GM21528 (cell line): Measurements from ENCODE around the gene TAS2R60.
A peak's percentile ranks its signal among the peaks of the same experiment; 100 is the strongest.
"Not testable (repeated sequence)": the region's sequence is repeated elsewhere in the genome, so short reads cannot be mapped to it uniquely, and the experiment has no call there.

ENCODE experiments used
- ATAC-seq: cut with Tn5 transposase; IDR thresholded peaks from one replicate; pipeline ENCODE4 v1.9.1; 2021; ENCODE audit warnings: mild to moderate bottlenecking, moderate library complexity; ENCODE audit not compliant: unreplicated experiment, low FRiP score

TAS2R60 gene

DNA sequence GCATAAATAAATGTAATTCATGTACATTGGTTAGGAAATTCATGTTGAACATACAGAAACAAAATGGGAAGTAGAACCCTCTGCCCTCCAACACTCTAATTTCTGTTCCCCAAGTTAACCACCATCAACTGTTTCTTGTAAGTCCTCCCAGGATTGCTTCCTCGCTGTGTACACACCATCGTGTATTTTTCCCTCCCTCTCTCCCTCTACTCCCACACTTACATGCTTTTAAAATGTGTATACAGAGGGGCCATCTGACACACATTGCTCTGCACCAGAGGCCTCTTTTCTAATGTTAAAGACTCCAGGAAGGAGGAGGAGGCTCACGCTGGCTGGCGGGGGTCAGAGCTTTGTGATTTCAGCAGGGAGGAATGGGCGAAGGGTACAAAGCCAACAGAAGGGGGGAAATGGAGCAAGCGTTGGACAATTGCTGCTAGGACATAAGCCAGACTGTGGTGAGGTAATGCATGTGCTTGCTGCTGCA lies 32.7 kb upstream of the TAS2R60 start:
- ATAC-seq, result no peak

DNA sequence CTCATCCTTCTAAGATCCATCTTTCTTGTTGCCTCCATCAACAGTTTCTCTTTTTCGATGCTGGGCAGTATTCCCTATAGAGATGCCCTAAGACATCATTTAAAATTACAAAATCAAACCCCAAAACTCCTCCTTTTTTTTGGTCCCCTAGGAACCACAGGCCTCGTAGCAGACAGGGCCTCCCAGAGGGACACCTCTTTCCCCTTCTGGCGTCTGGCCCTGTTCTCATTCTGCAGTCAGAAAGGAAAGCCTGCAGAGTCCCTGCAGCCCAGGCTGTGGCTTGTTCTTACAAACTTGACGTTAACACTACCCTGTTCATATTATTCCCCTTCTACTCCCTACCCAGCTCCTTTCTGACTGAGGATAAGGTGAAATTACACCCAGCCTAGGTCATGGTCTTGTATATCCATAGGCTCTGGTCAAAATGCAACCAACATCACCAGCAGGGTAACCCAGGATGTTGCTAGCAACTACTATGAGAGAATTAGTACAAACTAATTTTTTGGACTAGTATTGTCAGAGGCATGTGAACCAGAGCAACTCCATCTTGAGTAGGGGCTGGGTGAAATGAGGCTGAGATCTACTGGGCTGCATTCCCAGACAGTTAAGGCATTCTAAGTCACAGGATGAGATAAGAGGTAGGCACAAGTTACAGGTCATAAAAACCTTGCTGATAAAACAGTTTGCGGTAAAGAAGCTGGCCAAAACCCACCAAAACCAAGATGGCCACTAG lies 31.1 kb upstream of the TAS2R60 start:
- no peak for ATAC-seq

DNA sequence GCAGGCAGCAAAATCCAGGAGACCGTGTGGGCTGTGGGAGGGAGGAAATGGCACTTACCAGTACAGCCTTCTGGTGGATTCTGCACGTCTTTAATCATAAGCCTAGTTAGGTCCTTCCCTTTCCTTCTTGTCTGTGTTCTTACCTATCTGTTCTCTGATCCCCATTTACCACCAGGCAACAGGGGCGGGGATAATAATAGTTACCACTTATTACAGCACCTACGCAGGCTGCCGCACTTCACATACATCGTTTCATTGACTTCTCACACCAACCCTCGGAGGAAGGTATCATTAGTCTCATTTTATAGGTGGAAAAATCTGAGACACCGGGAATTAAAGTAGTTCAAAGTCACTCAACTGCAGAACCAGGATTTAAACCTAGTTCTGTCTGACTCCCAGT lies 30.1 kb upstream of the TAS2R60 start:
- ATAC-seq, result no peak

DNA sequence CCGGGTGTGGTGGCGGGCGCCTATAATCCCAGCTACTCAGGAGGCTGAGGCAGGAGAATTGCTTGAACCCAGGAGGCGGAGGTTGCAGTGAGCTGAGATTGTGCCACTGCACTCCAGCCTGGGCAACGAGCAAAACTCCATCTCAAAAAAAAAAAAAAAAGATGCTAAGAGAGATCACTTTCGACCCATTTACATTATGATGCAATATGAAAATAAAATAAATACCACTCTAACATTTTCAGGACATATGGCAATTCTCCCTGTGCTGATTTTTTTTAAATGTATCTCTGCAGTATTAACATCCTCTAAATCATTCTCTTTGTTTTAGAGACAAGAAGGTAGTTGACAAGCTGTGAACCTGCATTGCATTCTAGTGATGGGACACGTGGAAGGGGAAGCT lies 28.0 kb upstream of the TAS2R60 start:
- not testable (repeated sequence) for ATAC-seq

DNA sequence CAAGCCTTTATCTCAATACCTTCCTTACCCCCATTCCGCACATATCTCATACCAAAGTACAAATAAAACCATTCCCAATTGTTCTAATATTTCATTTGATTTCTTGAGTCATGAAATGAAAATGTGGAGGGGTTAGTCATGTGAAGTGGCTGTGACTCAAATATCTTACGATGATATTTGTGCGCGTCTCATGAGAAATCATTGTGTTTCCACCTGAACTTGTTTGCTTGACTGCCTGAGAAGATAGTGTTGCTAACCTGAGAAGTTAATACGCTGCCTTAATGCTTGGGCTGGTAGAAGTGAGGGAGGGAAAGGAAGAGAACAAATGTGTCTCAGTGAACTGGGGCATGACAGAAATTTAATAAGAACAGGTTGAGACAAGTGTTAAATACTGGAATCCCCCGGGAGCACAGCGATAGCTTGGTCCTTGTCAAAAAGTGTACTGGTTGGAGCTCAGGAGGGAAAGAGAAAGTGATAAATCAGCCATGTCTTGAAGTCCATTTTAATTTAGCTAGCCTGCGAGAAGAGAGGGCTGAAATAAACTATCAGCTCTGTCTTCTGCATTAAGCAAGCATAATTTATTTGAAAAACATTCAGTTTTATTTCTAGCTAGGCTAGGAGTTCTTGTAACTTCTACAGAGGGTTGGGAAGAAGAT lies 27.4 kb upstream of the TAS2R60 start:
- ATAC-seq, result no peak

DNA sequence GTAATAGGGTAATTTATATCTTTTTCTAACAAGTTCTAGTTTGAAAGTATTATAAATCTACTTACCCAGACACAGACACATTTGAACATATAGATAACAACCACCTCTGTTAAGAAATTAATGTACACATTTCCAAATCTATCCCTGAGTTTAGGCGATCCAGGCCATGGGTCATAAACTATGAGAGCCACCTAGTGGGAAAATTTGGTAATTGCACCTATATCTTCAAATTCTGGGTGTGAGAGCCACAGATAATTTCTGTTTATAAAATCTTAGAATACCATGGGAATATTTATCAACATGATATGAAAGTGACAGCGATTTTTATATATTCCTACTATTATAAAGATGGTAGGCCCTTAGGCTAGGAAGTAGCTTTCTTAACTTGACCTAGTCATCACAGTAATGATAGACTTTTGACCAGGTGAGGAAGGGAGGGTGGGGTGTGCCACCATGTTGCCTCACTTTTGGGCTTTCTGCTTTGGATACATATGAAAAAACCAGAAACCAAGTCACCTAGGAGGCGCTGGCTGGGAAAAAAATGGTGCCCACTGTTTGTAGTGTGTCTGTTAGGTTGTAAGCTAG lies 26.6 kb upstream of the TAS2R60 start:
- peak; percentile 55 for ATAC-seq

DNA sequence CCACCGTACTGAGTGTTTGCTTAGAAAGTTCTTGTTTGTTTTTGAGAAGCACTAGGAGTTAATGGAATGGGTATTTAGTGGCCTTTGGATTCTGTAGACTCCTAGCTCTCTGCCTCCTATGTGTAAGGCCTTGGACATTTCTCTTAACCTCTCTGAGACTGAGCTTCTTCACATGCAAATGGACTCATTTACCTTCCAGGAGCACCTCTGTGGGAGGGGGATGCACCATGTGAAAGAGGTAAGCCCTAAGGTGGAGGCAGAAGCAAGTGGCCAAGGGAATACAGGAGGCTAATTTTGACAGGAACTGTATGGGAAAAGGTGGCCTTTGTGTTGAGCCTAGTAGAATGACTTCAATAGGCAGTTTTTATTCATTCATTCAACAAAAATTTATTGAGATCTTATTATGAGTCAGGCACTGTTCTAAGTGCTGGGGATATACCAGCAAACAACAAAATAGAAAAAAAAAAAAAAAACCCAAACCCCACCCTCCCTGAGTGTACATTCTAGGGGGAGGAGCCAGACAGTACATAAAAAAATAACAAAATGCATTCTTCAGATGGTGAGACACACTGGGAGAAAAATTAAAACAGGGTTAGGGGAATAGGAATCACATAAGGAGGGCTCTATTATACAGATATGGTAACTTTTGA lies 25.4 kb upstream of the TAS2R60 start:
- ATAC-seq, result no peak

DNA sequence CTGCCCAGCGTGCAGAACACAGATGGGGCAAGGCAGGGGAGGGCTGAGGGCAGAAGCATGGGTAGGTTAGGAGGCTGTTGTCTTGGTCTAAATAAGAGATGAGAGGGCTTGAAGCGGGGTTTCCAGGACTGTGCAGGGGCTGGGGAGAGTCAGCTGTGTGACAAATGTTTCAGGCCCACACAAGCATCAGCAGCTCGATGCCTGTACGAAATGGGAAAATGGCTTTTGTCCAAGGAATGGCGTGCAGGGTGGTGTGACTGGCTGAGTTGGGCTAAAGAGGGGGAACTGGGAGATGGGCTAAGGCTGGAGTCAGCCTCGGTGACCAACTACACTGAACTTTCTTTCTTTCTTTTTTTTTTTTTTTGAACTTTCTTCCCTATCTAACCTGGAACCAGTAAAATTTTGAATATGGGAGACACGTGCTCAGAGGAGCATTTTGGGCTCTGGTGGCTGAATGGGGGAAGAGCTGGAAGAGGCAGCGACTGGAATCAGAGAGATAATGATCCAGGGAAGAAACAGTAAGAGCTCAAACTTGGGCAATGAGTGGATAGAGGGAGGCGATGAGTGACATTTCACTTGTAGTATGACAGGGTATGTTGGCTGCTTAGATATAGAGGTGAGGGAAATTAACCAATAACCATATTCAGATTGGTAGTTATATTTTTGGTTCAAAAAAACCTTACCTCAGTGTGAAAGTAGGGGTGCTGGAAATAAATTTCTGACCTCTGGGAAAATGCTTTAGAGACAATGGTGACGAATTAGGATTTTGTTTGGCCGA lies 24.4 kb upstream of the TAS2R60 start:
- no peak for ATAC-seq

DNA sequence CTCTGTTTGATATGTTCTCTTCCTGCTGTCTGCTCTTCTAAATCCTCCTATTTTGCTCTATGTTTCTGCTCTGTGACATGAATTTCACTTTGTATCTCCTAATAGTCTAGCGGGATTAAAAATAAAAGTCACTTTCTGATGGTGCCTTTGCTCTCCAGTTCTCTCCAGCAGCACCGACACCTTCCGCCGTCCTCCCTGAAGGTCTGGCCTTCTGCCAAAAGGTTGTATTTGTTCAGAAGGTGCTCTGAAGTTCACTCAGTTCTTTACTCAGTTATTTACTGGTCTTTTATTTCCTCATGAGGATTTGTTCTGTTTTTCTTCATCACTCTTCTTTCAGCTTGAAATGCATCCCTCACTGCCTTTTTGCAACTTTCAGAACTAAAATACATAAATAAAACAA lies 23.4 kb upstream of the TAS2R60 start:
- ATAC-seq, result no peak

DNA sequence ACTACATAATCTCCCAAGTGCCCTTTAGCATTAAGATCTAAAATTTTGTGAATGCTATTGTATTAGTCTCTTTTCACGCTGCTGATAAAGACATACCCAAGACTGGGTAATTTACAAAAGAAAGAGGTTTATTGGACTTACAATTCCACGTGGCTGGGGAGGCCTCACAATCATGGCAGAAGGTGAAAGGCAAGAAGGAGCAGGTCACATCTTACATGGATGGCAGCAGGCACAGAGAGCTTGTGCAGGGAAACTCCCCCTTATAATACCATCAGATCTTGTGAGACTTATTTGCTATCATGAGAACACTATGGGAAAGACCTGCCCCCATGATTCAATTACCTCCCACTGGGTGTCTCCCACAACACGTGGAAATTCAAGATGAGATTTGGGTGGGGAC lies 22.6 kb upstream of the TAS2R60 start:
- not testable (repeated sequence) for ATAC-seq

DNA sequence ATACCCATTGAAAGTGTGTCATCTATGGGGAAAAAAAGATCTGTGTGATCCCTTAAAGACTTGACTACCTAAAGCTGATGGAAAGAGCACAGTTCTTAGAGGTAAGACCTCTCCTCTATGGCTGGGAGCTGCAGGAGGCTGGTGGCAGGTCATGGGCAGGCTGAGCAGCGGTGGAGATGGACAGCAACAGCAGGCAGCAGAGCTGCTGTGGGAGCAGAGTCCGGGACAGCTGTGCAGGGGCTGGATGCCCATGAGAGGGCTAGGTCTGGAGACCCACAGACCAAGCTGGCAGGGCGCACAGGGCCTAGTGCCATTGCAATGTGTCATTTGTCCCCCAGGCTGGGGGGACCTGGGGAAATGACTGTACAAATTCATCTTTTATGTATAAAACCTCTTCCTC lies 21.2 kb upstream of the TAS2R60 start:
- no peak for ATAC-seq

DNA sequence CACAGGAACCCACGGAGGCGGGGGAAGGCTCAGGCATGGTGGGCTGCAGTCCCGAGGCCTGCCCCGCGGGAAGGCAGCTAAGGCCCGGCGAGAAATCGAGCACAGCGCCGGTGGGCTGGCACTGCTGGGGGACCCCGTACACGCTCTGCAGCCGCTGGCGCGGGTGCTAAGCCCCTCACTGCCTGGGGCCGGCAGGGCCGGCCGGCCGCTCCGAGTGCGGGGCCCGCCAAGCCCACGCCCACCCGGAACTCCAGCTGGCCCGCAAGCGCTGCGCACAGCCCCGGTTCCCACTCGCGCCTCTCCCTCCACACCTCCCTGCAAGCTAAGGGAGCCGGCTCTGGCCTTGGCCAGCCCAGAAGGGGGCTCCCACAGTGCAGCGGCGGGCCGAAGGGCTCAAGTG lies 18.8 kb upstream of the TAS2R60 start:
- ATAC-seq, result not testable (repeated sequence)

DNA sequence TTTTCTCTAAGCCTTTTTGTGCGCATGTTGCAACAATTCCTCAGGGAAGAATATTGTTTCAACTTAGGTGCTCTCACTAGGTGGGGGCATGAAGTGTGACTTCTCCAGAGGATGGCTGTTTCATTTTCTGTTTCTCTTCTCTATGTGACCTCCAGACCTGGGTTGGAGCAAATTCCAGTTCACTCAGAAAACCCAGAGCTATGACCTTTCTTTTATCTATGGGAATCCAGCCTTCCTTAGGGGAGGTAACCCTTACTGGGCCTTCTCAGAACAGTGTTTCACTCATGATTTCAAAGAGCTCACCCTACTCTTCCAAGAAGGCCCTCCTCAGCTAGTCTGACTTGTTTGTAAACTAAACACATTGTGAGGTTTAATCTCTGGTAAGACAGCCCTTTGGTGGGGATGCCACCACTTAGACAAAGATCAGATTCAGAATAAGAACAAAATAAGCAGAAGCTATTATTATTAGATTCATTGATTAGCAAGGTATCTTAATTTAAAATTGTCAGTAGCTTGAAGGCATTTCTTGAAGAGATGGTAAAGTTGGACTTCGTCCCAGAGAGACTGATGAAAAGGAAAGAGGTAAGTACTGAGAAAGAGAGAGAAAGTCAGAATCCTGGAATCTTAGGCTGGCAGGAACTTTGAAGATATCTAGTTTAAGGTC lies 16.6 kb upstream of the TAS2R60 start:
- no peak for ATAC-seq

DNA sequence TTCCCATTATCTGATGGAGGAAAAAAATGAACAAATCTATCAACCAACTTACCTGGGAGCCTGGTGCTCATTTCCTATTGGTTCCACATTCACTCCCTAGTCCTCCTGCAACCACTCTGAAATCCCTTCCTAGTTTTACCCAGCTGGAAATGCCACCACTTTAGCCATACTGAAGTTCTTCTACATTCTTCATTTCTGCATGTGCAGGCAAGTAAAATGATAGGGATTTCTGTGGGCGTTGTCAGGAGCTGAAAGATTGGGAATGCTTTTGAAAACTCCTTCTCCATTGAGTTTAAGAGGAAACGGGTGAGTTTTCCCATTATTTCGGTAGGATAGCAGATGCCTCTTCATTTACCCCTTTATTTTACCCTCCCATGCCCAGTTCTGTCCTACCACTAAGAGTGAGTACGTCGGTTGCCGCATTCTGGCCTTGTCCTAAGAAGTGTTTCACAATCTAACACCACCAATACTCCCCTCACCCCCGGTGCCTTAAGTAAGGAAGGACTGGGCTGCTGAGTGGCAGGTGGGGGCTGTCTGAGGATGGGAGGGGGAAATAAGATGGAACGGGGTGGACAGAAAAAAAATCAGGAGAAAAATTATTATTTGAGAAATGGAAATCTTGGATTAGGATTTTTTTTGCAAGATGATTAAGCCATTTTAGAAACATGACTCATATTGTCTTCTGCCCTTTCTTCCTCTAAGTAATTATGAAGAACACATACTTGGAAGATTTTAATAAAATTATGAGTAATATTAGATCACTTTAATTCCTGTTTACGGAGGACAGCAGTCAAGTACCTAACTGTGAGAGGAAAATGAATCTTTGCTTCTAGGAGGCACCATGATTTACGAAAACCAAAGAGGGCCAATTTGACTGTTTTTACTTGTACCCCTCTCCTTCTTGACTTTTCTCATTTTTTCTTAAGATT lies 13.2 kb upstream of the TAS2R60 start:
- ATAC-seq, result no peak

DNA sequence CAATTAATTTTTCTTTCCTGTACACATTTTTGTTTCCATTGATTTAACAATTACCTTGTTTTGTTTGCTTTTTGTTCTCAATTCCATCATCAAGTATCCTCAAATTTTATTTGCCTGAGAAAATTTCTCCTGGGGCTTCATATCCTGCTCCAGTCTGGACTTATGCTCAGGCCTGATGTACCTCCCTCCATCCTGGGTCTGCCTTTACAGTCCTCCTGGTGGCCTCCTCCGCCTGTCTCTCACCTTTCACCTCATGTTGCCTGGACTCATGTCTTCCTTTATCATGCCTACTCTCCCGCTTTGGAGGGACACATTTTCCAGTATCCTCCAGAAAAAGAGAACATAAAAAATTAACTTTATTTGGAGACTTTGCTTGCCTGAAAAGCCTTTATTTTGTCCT lies 12.1 kb upstream of the TAS2R60 start:
- no peak for ATAC-seq

DNA sequence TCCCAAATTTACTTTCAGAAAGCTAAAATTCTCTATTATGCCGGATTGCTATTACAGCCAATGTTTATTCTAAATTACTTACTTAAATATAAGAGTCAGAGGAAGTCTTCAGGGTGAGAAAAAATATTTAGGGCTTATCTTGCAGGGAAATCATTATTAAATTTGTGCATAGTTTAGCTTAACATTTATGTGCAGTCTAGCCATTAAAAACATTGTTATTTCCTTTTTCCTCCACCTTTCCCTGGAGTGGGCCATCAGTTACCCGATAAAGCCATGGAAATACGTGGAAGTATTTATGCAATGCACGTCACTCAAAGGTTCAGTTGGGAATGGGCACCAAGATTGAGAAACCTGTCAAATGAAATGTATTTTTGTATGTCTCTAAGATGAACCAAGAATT lies 9.5 kb upstream of the TAS2R60 start:
- no peak for ATAC-seq

DNA sequence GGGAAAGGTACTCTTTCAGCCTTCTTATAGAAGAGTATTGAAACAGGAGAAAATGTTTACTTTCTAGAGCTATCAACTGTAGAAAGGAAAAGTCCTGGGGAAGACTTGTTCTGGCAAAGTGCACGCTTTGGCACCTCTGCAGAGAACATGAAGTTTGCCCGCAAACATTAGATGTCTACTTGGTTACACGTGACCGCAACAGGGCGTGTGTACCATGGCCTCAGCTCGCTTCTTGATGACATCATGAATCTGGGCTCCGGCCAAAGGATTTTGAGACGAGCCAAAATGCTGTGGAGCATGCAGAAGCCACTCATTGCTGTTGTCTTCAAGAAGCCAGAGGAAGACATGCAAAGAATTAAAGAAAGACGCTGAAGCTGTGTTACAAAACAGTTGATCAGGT lies 8.6 kb upstream of the TAS2R60 start:
- no peak for ATAC-seq

DNA sequence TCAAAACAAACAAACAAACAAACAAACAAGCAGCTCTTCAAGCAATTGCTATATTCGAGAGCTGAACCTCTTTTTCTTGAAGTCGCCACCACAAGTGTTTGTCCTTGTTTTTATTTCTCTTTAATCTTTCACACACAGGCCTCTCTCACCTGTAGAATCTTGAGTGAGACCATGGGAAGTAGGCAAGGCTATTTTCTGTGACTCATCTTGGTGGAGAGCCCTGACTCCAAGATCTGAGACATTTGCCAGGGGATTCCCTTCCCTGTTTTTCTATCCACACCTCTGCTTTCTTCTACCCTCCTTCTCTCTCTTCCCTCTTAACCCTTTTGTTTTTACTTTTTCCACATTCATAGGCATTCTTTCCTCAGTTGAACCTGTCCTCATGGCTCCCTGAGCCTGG lies 8.0 kb upstream of the TAS2R60 start:
- ATAC-seq, result no peak

DNA sequence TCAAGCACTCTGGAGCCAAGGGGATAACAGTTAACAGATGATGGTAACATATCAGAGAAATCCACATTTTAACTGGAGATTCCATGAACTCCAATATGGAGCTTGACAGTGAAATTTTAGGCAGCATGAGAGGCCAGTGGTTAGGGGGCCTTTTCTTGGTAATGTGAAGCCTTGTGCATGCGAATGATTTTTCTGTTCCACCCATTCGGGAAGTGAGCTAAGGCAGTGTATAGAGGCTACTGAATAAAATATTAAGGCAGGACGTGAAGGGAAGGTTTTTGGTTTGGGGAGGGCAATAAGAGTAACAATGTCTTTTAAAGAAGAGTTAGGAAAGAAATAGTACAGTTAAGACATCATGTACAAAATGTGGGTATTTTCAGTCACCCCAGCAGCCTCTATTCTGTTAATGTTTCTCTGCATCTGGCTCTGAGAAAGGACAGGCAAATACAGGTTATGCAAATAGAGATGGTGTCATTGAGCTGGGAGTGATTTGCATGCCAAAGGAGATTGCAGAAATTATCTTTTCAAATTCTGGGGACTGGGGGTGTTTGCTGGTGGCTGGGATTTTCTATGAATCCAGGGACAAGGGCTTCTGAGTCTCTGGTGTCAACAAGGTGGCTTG lies 6.8 kb upstream of the TAS2R60 start:
- peak; percentile 86 for ATAC-seq
